GM11168 (cell line): Measurements from ENCODE around the gene SLC16A8.
"Not testable (repeated sequence)": the region's sequence is repeated elsewhere in the genome, so short reads cannot be mapped to it uniquely, and the experiment has no call there.

Experiments used
- in situ Hi-C: fragments of 300-500 bp; cut with MboI; formaldehyde crosslinking; loops from one replicate; pipeline ENCODE4 v1.12.0; 2022; ENCODE audit warnings: low sequenced_read_pairs; ENCODE audit not compliant: unreplicated experiment

Gene SLC16A8

DNA sequence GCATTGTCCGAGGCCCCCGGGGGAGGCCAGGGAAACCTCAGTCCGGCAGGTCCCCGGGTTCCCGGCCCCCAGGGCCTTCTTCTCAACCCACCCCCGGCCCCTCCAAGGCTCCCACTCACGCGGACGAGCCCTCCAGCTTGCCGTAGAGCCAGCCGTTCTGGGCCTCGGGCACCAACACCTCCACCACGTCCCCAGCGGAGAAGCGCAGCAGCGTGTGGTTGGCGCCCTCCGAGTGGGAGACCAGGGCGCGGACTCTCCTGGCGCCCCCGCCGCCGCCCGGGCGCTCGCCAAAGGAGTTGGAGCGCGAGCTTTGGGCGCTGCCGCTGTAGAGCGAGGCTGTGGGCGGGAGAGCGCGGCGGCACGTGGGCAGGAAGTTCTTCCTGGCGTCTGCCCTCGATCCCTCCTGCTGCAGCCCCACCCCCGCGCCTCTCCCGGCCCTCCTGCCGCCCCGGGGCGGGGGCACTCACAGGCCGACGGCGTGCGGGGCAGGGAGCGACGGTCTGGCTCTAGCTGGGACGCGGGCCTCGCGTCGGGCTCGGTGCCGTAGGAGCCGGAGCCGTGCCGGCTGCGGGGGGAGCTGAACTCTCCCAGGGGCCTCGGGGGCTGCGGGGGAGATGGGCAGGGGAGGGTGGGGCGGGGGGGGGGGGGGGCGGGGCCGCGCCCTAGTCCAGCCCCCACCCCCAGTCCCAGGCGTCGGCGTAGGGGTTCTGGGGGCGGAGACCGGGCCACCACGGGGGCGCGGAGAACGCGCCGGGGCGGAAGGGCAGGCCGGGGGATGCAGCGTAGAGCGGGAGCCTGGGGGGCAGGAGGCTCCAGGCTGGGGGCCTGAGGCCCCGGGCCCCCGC lies 4.9 kb upstream of the SLC16A8 start:
- in situ Hi-C loops, result no loop called here

DNA sequence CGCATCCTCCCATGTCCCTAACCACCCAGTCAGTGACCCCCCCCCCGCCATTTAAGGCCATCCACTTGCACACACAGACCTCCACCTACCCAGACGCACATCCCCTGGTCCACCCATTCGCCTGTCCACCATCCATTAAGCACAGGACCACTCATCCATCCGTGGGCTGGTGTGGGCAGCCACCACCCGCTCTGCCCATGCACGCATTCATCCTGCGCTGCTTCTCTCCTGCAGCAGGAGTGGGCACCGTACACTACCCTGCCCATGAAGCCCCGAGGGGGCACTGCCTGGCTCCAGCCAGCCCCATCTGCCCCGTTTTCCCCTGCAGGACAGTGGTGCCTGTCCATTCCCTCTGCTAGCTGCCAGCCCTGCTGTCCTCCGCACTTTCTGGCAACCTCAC lies 3.9 kb upstream of the SLC16A8 start:
- in situ Hi-C loops, result no loop called here

DNA sequence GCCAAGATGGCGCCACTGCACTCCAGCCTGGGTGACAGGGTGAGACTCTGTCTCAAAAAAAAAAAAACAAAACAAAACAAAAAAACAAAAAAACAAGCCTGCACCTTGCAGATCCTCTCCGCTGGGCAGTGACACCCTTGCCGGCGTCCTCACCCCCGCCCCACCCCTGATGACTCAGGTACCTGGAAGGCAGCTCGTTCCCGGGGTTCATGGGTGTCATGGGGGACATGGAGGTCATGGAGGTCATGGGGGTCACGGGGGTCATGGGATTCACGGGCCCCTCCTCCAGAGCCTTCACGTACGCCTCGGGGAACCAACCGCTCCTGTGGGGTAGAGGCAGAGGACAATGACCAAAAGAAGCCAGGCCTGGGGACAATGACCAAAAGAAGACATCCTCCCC lies 3.0 kb upstream of the SLC16A8 start:
- in situ Hi-C loops, result no loop called here

DNA sequence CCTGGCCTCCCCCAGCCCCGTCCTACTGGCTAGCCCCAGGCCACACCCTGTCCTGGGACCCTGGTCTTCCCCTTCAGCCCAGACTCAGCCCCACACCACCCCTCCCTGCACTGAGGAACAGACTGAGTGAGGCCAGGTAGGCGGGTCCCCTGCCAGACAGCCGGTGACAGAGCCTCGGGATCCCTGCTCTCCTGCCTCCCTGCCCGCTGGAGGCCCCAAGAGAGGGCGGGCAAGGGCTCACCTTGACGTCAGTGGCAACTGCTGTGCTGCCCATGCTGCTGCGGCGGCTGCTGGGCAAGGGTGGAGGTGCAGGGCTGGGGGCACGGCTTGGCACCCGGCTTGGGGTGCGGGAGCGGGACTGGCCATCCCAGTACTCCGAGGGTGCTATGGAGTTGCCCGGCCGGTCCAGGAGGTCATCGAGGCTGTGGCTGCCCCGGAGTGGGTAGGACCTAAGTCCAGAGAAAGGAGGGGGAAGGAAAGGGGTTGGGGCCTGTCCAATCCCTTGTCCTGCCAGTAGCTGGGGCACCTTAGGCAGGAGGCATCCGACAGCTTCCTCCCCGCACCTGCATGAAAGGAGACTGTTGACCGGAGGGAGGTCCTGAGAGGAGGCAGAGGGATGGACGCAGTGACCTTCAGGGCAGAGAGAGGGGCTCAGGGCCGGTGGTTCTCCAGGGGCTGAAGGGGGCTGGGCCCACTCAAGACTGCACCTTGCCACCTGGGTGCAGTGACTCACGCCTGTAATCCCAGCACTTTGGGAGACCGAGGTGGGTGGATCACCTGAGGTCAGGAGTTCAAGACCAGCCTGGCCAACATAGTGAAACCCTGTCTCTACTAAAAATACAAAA lies 2.2 kb upstream of the SLC16A8 start:
- in situ Hi-C loops, result no loop called here

DNA sequence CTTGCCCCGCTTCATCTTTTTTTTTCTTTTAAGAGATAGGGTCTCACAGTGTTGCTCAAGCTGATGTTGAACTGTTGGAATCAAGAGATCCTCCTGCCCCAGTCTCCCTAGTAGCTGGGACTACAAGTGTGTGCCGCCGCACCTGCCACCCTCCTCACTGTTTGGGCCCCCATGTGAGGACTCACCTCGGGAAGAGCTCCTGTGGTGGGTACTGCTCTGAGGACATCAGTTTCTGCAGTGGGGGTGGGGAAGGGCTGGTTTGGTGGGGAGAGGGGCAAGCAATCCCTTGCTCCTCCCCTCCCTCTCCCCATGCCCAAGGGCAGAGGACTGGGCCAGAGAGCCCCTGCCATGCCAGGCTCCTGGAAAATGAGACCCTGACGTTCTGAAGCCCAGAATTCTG lies 1.5 kb upstream of the SLC16A8 start:
- in situ Hi-C loops, result no loop called here

DNA sequence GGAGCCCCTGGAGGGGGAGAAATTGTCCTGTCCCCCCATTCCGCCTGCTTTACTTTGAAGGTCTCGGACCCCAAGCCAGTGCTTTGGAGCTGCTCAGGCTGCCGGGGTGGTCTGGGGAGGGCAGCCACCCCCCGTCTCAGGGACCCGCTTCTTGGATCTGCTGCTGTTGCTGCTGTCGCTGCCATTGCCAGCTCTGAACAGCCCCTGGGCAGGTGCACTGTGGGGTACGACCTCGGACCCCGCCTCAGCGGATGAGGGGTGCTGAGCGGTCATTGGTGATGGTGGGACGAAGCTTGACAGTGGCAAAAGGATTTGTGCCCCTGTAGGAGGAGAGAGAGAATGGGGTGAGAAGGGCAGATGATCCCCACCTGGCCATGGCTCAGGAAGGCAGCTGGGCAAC lies 1.1 kb upstream of the SLC16A8 start:
- in situ Hi-C loops, result no loop called here

DNA sequence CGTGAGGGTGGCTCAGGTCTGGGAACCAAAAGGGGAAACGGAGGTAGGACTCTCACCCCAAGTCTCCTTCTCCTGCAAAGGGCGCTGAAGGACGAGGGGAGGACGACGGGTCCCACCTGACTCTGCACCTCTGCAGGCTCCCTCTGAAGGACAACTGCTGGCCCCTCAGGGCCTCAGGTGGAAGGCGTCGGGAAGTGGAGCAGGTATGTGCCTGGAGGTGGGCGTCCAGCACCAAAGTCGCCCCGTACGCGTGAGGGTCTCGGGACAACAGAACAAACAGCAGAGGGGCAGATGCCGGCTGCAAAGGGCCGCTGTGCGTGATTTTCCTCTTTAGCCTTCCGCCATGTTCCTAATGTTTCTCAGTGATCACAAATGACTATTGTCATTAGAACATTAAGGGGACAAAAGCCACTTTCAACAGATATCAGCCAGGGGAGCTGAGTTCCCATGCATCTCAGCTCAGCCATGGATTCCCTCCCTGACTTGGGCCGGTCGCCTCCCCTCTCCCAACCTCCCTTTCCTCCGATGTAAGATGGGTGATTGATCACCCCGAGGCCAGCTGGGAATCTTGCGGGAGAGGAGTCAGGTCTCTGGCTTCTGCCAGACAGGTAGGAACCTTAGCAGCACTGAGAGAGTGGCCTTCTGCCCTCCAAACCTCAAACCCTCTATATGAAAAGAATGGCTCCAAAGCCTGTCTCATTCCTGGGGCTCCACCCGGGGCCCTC lies 836 bp downstream of the SLC16A8 start:
- in situ Hi-C loops, result no loop called here

DNA sequence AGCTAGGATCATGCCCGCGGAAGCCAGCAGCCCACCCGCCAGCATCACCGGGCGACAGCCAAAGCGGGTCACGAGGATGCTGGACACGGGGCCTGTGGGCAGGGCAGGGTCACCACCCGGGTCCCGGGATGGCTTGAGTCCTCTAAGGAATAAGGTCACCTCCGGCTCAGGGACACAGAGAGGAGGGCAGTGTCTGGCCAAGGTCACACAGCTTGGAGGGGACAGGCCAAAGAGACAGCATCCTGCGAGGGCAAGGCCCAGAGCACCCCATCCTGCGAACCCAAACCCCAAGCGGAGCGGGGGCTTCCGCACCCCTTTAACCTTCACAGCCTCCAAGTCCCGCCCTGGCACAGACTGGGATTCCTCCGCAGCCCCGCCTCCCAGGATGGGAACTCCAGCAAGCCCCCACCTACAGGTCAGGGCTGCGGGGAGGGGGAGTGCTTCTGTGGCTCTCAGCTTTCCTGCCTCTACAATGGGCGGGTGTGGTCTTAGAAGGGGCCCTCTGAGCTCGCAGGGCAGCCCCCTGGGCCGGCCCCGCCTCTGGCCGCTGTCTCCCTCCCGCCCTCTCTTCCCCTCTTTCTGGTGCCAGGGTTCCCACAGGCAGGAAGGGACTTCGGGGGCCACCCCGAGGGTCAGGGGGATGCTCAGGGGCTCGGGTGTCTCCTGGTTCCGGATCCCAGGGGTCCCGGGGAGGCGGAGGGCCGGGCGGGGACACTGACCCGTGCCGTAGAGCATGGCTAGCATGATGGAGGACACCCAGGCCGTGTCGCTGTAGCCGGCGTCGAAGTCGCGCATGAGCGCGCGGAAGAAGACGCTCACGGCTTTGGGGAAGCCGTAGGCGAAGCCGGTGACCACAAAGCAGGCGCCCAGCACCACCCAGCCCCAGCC lies 1.8 kb downstream of the SLC16A8 start:
- in situ Hi-C loops, result no loop called here

DNA sequence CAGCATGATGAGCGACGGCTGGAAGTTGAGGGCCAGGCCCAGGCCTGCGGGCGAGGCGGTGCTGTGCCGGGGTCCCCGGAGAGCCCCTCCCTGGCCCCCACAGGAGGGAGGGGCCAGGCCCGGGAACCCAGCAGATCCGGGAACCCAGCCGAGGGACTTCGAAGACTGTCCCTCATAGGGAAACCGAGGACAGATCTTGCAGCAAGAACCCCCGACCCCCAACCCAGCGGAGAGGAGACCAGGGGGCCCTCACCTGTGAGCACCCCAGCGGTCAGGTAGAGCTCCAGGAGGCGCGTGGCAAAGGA lies 2.4 kb downstream of the SLC16A8 start:
- in situ Hi-C loops, result no loop called here

DNA sequence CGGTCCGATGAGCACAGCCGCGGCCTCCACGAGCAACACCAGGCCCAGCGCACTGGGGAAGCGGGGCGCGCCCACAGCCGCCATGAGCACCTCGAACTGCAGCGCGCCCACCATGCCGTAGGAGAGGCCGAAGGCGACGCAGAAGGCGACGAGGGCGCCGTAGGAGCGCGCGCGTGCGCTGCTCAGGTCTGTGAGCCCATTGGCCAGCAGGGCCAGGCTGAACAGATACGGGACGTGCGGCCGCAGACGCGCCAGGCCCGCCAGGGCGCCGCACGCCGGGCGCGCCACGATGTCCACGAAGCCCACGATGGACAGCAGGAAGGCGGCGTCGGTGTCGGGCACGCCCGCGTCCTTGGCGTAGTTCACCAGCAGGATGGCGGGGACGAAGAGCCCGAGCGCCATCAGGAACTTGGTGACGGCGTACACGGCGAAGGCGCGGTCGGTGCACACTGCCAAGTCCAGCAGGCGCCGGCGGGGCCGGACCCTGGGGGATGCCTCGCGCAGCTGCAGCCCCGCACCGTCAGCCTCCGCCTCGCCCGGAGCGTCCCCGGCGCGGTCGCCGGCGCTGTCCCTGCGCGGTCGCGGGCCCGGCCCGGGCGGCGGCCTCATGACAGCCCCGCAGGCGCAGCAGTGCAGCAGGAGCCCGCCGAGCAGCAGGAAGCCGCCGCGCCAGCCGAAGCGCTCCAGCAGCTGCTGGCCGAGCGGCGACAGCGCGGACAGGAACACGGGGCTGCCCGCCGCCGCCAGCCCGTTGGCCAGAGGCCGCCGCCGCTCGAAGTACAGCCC lies 2.9 kb downstream of the SLC16A8 start:
- in situ Hi-C loops, result no loop called here

DNA sequence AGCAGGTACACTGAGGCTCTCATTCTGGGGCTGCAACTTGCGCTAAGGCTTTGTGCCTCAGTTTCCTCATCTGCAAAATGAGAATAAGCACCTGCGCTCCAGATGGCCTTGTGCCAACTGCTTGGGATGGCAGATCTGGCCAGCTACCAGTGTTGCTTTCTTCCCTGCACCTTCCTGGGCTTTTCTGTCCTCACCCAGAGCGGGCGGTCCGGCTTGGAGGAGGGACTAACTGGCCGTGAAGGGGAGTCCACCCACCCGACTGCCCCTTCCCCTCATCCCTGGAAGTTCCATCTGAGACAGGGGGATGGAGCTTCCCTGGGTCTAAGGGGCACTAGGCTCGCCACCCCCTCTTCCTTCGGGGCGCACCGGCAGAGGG lies 3.5 kb downstream of the SLC16A8 start:
- in situ Hi-C loops, result no loop called here

DNA sequence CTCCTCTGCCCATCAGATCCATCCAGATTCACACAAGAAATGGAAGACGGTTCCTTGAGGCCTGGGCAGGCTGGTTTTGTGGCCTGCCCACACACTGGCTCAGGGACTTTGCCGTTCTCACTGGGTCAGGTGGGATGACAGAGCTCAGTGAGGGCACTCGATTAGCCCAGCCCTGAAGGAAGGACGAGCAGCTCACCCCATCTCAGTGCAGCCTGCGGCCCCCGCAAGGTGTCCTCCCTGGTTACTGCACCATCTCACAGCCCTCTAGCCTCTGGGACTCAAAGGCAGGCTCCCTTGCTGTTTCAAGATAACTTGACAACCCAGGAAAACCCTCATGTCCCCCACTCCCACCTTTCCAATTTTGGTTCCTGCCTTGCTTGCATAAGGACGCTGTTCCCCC lies 4.2 kb downstream of the SLC16A8 start:
- in situ Hi-C loops, result no loop called here

DNA sequence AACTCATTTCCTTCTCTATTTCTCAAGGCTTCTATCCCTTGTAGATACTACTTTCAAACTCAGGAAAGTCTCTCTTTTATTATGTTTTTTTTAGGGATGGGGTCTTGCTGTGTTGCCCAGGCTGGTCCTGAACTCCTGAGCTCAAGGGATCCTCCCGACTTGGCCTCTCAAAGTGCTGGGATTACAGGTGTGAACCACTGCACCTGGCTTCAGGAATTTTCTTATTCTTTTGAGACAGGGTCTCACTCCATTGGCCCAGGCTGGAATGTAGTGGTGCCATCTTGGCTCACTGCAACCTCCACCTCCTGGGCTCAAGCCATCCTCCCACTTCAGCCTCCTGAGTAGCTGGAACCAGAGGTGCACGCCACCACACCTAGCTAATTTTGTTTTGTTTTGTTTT lies 4.8 kb downstream of the SLC16A8 start:
- in situ Hi-C loops, result not testable (repeated sequence)

DNA sequence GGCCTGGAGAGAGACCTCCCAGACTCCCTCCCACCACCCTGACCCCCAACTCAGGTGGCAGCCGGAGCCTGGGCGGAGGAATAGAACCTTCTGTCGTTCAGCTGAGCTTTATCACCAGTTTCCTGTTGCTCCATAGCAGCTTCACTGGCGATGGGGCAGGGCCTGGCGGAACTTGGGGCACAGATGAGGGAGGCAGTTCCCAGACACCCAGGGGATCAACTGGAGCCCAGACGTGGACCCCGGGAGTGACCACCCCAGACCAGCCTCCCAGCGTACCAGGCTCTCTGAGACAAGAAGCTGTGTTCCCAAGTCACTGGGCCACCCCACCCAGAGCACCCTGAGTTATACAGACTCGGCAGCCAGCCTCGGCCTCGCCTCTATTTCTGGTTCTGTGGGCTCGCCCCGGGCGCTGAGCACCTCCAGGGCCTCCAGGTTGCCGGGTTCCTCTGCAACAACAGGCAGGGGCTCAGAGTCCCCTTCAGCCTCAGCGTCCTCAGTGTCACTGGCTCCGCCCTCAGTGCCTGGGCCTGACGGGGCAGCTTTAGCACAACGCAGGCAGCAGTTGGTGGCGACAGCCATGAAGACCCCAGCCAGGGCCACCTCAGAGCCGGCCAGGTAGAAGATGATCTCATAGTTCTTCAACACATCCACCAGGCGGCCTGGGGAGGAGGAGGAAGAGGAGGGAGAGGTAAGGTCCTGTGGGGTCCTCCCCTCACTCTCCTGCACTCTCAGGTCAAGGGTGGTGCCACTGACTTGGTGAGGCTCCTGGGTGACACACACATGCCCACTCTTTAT lies 5.7 kb downstream of the SLC16A8 start:
- in situ Hi-C loops, result no loop called here

DNA sequence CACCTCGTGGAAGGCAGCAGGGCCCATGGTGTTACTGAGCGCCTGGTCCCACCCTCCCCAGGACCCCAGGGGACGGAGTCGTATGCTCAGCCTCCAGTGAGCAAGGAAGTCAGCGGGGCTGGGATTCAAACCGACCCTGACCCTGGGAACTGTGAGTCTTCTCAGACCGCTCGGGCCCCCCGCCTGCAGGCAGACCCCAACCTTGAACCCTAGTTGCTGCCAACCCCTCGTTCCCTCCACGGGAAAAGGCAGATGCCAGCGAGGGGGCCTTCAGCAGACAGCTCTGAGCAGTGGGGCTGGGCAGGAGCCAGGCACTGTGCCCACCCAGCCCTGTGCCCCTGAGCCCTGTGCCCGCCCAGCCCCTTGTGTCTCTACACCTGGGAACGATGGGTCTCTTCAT lies 6.4 kb downstream of the SLC16A8 start:
- in situ Hi-C loops, result no loop called here

DNA sequence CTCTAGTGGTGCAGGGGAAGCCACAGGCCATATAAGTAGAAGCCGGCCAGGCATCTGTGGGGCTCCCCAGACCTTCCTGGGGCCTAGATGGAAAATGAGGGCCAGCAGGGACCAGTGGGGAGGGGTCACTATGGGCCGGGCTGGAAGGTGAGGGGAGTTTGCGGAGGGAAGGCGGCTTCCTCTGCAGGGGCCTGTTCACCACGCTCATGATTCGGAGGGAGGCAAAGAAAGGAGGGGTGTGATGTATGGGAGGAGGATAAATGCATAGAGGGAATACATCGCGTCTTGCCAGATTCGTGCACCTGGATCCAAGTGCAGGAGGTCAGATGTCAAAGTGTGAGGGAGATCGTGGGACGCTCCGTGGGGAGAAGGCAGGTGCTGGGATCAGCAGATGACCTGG lies 6.9 kb downstream of the SLC16A8 start:
- in situ Hi-C loops, result no loop called here

DNA sequence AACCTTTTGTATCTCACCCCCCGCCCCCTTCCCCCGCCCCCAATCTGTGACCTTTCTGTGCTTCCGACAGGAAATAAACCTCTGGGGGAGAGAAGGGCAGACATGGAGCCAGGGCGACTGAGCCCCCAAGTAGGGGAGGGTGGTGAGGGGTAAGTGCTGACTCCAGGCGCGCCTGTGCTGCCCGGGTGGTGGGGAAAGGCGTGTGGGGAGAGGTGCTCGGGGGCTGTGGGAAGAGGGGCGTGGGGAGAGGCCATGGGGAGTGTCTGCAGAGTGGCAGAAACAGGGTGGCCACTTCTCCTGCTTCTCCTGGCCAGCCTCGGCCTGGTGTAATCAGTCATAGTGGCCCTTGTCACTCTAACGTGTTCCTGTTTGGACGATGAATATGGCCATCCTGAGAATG lies 8.0 kb downstream of the SLC16A8 start:
- in situ Hi-C loops, result no loop called here

DNA sequence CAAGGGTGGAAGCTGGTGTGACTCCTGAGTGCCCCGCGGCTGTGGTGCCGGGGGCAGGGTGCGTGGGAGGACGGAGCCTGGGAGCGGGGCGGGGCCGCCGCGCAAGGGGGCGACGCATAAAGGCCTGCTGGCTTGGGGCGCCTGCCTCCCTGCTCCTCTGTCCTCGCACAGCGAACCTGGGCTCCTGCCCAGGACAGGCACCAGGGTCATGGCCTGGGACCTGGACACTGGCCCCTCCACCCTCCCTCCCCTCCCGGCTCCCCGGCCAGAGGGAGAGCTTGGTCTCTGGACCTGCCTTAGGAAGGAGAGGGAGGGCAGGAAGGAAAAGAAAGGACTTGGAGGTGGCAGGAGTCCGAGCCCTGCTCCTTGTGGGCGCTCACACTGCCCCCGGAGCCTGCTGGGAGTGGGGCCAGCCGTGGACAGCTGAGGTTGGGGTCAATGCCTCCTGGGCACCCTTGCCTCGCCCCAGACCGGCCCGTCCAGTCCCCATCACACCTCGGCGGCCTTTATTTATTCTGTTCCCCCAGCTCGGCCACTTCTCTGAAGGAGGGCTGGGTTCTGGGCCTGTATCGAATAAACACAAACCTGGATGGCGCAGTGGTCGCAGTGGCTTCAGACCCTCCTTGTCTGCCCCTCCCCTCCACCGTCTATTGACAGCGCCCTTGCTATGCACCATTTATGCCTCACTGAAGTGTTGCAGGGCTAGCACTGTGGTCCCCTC lies 8.7 kb downstream of the SLC16A8 start:
- in situ Hi-C loops, result no loop called here
